HepG2 (cell line): ENCODE results near the gene AHNAK. TPM values are rescaled to one million over a fixed set of nuclear protein-coding genes. Genes with fewer than 3 reads are reported as not detected.

Source experiments
- BCL6 ChIP-seq: IDR thresholded peaks from 2 replicates; pipeline ENCODE4 v1.6.1; 2016; ENCODE audit warnings: missing genetic modification reagents, missing compliant biosample characterization
- DR1 ChIP-seq: sonication (generic); formaldehyde crosslinking; IDR thresholded peaks from 2 replicates; pipeline ENCODE4 v1.8.0; 2021; ENCODE audit warnings: mild to moderate bottlenecking, missing genetic modification reagents, inconsistent platforms
- FOXC1 ChIP-seq: sonication (generic); formaldehyde crosslinking; IDR thresholded peaks from 2 replicates; pipeline ENCODE4 v1.8.0; 2022; ENCODE audit warnings: mild to moderate bottlenecking, missing genetic modification reagents, borderline replicate concordance
- HOXD1 ChIP-seq: sonication (generic); formaldehyde crosslinking; IDR thresholded peaks from 2 replicates; pipeline ENCODE4 v1.5.0; 2020; ENCODE audit warnings: missing genetic modification reagents
- MXD4 ChIP-seq: IDR thresholded peaks from 2 replicates; pipeline ENCODE4 v1.6.1; 2016; ENCODE audit warnings: mild to moderate bottlenecking, missing biosample characterization, missing genetic modification reagents
- SAFB2 ChIP-seq: sonication (generic); formaldehyde crosslinking; IDR thresholded peaks from 2 replicates; pipeline ENCODE4 v1.5.1; 2020; ENCODE audit warnings: missing genetic modification reagents, low read depth, mild to moderate bottlenecking, borderline replicate concordance
- SIN3A ChIP-seq: IDR thresholded peaks from 2 replicates; pipeline ENCODE4 v1.6.1; 2011; ENCODE audit warnings: low read depth, mild to moderate bottlenecking, control low read depth, low read length, borderline replicate concordance
- U2AF1 ChIP-seq: fragments of 200-400 bp; formaldehyde crosslinking; optimal IDR thresholded peaks from 2 replicates; pipeline ENCODE3; 2017; ENCODE audit warnings: mild to moderate bottlenecking, low read depth, low read length
- ZNF326 ChIP-seq: sonication (generic); formaldehyde crosslinking; IDR thresholded peaks from 2 replicates; pipeline ENCODE4 v1.4.0; 2020; ENCODE audit warnings: missing genetic modification reagents, borderline replicate concordance
- ZNF879 ChIP-seq: sonication (generic); formaldehyde crosslinking; IDR thresholded peaks from 2 replicates; pipeline ENCODE4 v1.8.1; 2023; ENCODE audit warnings: missing genetic modification reagents
- ZSCAN29 ChIP-seq: sonication (generic); formaldehyde crosslinking; conservative IDR thresholded peaks from 2 replicates; pipeline ENCODE4 v1.4.0; 2020; ENCODE audit warnings: mild to moderate bottlenecking, missing genetic modification reagents
- polyA plus RNA-seq, 8 experiments: library from polyadenylated mRNA; depleted of rRNA in 3 of 8; stranded (reverse) in 7 of 8; unstranded in 1 of 8; fragments of >200 nt; fragmentation: Illumina TruSeq in 4 of 8; extraction: Trizol in 4 of 8; gene quantifications; 2 replicates each; pipeline versions ENCODE4 v1.2.1 to v1.2.3, GENCODE V29; 2011 to 2016; ENCODE audit warnings: low read depth in 4 of 8, missing spikeins in 1 of 8, mixed read lengths in 1 of 8; ENCODE audit not compliant: insufficient read depth in 1 of 8
- total RNA-seq, 5 experiments: library from RNA; depleted of rRNA; stranded (reverse); fragments of >200 nt; fragmentation: Illumina TruSeq; extraction: Trizol; gene quantifications; 2 replicates each; pipeline ENCODE4 v1.2.3, GENCODE V29; 2016; ENCODE audit warnings: low read depth in 1 of 5
- TF ChIP-seq, protein P1 (sequence below), 2 experiments: fragments of 450-650 bp in 1 of 2; sonication (generic) in 1 of 2; formaldehyde crosslinking in 1 of 2; IDR thresholded peaks; 2 replicates each; pipeline versions ENCODE4 v1.6.1 to v1.8.0; 2016 to 2022; ENCODE audit warnings: antibody characterized with exemption in 1 of 2, mild to moderate bottlenecking in 1 of 2, missing genetic modification reagents in 1 of 2
- TF ChIP-seq, protein P2 (sequence below): sonication (generic); formaldehyde crosslinking; conservative IDR thresholded peaks from 2 replicates; pipeline ENCODE4 v1.4.0; 2020; ENCODE audit warnings: mild to moderate bottlenecking, missing genetic modification reagents, moderate library complexity
- TF ChIP-seq, protein P3 (sequence below): sonication (generic); formaldehyde crosslinking; IDR thresholded peaks from 2 replicates; pipeline ENCODE4 v1.4.0; 2020; ENCODE audit warnings: missing genetic modification reagents

The AHNAK gene
- total and polyA plus RNA-seq, 2 of the 13 experiments (the other 11 are each of a cell fraction or from before 2014, with no cell fraction given) = 23.4 to 25.0 TPM

DNA sequence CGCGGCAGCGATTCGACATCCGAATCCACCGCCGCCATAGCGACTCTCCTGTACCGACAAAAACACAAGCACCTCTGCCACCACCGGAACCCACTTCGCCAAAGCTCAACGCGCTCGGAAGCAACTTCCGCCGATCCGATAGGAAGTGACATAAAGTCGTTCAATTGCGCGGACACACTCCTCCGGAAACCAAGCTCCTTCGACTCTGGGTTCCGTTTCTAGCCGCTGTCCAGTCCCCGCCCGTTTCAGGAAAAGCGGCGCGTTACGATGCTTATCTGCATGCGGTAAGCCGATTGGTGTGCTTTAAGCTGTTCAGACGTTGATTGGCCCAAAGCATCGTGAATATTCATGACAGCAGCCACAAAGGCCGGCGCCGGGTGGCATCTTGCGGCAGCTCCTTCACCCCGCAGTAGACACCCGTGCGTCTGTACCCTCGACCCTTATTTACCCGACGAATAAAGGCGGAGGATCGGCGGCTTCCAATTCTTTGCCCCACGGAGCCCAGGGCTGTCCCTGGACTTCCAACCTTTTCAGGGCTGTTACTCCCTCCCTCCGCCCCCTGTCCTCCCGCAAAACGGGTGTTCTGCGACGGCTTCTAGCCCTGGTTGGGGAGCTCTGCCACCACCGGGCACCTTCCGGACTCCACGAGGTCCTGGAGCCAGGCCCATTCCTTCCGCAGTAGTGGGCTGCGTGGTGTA is 45.0 kb upstream of the AHNAK start, which contains the start of gene TUT1 (continued):
- TF ChIP-seq, protein P1, sequence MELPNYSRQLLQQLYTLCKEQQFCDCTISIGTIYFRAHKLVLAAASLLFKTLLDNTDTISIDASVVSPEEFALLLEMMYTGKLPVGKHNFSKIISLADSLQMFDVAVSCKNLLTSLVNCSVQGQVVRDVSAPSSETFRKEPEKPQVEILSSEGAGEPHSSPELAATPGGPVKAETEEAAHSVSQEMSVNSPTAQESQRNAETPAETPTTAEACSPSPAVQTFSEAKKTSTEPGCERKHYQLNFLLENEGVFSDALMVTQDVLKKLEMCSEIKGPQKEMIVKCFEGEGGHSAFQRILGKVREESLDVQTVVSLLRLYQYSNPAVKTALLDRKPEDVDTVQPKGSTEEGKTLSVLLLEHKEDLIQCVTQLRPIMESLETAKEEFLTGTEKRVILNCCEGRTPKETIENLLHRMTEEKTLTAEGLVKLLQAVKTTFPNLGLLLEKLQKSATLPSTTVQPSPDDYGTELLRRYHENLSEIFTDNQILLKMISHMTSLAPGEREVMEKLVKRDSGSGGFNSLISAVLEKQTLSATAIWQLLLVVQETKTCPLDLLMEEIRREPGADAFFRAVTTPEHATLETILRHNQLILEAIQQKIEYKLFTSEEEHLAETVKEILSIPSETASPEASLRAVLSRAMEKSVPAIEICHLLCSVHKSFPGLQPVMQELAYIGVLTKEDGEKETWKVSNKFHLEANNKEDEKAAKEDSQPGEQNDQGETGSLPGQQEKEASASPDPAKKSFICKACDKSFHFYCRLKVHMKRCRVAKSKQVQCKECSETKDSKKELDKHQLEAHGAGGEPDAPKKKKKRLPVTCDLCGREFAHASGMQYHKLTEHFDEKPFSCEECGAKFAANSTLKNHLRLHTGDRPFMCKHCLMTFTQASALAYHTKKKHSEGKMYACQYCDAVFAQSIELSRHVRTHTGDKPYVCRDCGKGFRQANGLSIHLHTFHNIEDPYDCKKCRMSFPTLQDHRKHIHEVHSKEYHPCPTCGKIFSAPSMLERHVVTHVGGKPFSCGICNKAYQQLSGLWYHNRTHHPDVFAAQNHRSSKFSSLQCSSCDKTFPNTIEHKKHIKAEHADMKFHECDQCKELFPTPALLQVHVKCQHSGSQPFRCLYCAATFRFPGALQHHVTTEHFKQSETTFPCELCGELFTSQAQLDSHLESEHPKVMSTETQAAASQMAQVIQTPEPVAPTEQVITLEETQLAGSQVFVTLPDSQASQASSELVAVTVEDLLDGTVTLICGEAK (IDR thresholded peaks at IDR 0.05) = peak; percentile 97
- TF ChIP-seq, protein P1 (CRISPR knock-in tag; IDR thresholded peaks at IDR 0.05) = peak; percentile 58; the same call in 1 of the 2 replicates
- TF ChIP-seq DR1 (CRISPR knock-in tag) (peak; percentile 98), FOXC1 (CRISPR knock-in tag) (0 out of 2 replicates have a peak, but pooled peaks have one; percentile 77), ZSCAN29 (CRISPR knock-in tag) (0 out of 2 replicates have a peak, but pooled peaks have one; percentile 81), SAFB2 (CRISPR knock-in tag) (no peak; the same call in 1 of the 2 replicates), BCL6 (CRISPR knock-in tag) (peak; percentile 55; the same call in 1 of the 2 replicates), U2AF1 (peak; percentile 98), MXD4 (CRISPR knock-in tag) (peak; percentile 88), HOXD1 (CRISPR knock-in tag) (peak; percentile 16; the same call in 1 of the 2 replicates), SIN3A (peak; percentile 89), ZNF326 (no peak), ZNF879 (CRISPR knock-in tag) (no peak)
- TF ChIP-seq, protein P2, sequence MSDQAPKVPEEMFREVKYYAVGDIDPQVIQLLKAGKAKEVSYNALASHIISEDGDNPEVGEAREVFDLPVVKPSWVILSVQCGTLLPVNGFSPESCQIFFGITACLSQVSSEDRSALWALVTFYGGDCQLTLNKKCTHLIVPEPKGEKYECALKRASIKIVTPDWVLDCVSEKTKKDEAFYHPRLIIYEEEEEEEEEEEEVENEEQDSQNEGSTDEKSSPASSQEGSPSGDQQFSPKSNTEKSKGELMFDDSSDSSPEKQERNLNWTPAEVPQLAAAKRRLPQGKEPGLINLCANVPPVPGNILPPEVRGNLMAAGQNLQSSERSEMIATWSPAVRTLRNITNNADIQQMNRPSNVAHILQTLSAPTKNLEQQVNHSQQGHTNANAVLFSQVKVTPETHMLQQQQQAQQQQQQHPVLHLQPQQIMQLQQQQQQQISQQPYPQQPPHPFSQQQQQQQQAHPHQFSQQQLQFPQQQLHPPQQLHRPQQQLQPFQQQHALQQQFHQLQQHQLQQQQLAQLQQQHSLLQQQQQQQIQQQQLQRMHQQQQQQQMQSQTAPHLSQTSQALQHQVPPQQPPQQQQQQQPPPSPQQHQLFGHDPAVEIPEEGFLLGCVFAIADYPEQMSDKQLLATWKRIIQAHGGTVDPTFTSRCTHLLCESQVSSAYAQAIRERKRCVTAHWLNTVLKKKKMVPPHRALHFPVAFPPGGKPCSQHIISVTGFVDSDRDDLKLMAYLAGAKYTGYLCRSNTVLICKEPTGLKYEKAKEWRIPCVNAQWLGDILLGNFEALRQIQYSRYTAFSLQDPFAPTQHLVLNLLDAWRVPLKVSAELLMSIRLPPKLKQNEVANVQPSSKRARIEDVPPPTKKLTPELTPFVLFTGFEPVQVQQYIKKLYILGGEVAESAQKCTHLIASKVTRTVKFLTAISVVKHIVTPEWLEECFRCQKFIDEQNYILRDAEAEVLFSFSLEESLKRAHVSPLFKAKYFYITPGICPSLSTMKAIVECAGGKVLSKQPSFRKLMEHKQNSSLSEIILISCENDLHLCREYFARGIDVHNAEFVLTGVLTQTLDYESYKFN = peak; percentile 64
- TF ChIP-seq, protein P3, sequence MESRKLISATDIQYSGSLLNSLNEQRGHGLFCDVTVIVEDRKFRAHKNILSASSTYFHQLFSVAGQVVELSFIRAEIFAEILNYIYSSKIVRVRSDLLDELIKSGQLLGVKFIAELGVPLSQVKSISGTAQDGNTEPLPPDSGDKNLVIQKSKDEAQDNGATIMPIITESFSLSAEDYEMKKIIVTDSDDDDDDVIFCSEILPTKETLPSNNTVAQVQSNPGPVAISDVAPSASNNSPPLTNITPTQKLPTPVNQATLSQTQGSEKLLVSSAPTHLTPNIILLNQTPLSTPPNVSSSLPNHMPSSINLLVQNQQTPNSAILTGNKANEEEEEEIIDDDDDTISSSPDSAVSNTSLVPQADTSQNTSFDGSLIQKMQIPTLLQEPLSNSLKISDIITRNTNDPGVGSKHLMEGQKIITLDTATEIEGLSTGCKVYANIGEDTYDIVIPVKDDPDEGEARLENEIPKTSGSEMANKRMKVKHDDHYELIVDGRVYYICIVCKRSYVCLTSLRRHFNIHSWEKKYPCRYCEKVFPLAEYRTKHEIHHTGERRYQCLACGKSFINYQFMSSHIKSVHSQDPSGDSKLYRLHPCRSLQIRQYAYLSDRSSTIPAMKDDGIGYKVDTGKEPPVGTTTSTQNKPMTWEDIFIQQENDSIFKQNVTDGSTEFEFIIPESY = peak; percentile 73; the same call in 1 of the 2 replicates
